NCI-H2107 (cell line): ENCODE data around the gene MARCHF3.
A peak's percentile ranks its signal among the peaks of the same experiment; 100 is the strongest.
"Not testable (repeated sequence)": the region's sequence is repeated elsewhere in the genome, so short reads cannot be mapped to it uniquely, and the experiment has no call there.

Experiments
- DNase-seq: peaks from one replicate; lab custom pipeline; 2025; lab: John Stamatoyannopoulos, UW

The MARCHF3 gene

GRCh38 chr5:126917918-126918614 lies 112.3 kb downstream of the MARCHF3 start:
- DNase-seq, result peak; percentile 59

GRCh38 chr5:126915496-126915895 lies 114.9 kb downstream of the MARCHF3 start:
- DNase-seq, result no peak

DNA sequence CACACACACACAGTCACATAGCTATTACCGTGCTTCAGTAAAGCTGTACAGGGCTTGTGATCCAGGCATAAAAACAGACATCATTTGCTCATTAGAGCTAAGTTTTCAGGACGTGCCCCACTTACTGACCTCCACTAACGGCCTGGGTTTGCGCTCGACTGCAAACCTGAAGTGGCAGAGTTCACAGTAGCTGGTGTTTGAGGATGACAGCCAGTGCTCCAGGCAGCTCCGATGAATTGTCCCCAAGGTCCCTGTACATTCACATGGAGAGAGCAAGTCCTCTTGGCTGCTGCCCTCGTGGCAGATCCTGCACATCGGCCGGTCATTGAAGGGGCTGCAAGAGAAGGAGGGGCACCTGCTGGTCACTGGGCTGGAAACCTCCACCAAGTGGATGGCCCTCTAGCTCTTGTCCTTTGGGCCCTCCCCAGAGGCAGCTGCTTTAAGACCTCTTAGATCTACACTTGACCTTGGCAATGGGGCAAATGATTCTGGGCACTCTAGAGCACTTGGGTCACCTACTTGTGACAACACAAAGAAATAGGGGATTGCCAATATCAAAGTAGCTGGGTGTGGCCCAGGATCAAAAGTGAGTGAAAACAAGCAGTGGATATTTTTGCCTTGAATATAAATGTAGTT lies 115.4 kb downstream of the MARCHF3 start:
- DNase-seq, result no peak

DNA sequence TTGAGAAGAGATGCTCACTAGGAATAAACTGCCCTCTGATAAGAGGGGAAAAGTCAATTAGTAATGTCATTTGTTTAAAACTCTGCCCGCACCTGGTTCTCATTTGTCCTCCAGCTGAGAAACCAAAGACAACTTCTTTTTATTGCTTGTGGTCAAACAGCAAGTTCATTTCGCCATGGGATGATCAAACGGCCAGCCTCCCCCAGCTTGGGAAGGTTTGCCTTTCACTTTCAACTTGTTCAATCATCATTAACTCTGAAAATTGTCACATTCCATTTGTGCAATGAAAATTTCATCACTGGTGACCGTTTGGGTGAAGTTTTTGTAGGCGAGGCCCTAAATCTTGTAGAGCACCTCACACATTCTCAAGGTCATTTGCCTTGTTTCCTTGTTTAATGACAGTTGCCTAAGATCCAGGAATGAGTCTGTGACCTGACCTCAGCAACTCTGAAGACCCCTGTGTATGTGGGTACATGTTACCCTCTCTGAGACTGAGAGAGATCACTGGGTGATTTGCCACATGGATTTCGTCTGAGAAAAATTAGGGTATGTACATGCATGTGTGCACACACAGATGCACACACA lies 117.7 kb downstream of the MARCHF3 start:
- DNase-seq, result no peak

DNA sequence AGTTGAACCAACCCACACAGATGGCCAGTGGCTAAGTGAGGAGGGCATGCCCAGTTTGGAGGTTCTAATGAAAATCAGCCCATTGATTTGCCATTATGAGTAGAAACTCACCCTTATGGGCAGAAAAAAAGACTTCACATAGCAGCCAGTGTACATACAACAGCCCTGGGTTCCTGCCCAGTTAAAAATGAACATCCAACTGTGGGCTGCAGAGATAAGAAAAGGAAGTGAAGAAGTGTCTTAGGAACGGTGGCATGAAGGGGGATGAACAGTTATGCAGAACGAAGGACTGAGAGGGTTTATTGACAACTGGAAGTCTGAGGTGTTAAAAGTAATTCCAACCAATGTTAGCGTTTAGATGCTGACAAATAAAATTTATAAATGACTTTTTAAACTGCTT lies 118.4 kb downstream of the MARCHF3 start:
- no peak for DNase-seq

DNA sequence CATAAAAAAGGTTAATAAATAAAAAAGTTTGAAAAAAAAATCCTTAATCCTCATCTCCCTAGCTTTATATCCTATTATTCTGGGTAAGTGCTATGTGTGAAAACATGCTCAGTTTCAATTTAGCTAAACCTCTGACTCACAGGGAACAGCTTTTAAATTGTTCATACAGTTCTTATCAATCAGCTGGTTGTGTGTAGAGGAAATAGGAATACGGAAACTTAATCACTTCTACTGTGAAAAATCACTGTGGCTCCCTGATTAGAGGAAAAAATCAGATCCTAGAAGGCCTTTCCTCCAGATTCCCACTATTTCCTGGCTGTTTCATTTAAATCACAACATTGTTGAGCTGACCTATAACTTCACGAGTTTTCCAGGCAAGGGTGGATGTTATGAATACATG lies 120.5 kb downstream of the MARCHF3 start:
- DNase-seq, result no peak

DNA sequence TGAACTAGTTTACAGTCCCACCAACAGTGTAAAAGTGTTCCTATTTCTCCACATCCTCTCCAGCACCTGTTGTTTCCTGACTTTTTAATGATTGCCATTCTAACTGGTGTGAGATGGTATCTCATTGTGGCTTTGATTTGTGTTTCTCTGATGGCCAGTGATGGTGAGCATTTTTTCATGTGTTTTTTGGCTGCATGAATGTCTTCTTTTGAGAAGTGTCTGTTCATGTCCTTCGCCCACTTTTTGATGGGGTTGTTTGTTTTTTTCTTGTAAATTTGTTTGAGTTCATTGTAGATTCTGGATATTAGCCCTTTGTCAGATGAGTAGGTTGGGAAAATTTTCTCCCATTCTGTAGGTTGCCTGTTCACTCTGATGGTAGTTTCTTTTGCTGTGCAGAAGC lies 126.0 kb downstream of the MARCHF3 start:
- not testable (repeated sequence) for DNase-seq

DNA sequence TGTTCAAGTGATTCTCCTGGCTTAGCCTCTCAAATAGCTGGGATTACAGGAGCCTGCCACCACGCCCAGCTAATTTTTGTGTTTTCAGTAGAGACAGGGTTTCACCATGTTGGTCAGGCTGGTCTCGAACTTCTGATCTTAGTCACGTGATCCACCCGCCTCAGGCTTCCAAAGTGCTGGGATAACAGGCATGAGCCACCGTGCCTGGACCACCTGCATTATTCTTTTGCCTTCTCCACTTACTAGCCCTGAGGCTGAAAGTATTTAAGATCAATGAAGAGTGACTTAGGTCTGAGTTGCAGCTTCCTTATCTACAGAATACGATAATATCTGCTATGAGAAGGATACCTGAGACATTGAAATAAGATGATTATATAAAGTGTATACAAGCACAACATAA lies 129.6 kb downstream of the MARCHF3 start:
- no peak for DNase-seq

- DNase-seq, result no peak
These were observed 130.9 kb downstream of the MARCHF3 start for GRCh38 chr5:126899476-126899875.

DNA sequence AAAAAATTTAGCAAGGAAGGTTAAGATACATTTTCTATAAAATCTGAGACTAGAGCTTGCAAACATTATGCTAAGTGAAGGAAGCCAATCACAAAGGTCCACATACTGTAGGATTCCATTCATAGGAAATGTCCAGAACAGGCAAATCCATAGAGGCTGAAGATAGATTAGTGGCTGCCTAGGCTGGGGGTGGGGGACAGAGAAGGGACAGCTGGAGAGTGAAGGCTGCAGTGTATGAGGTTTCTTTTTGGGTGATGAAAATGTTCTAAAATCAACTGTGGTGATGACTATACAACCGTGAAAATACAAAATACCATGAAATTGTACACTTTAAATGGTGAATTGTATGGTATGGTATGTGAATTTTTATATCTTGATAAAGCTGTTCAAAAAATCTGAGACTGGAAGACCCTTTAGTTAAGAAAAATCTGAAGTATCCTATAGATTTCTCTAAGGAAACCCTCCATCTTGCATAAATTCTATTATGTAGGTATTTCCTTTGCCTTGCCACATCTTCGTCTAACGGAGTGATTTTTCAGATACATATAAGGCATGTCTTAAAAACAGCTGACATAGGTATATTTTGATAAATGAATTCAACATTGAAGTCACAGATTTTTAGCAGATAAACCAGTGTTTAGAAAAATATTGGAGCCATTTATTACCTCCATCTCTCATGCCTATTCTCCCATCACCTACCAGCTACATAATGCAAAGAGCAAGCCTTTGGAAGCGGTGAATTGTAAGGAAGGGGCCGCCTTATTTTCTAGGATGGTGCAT lies 132.3 kb downstream of the MARCHF3 start:
- no peak for DNase-seq

DNA sequence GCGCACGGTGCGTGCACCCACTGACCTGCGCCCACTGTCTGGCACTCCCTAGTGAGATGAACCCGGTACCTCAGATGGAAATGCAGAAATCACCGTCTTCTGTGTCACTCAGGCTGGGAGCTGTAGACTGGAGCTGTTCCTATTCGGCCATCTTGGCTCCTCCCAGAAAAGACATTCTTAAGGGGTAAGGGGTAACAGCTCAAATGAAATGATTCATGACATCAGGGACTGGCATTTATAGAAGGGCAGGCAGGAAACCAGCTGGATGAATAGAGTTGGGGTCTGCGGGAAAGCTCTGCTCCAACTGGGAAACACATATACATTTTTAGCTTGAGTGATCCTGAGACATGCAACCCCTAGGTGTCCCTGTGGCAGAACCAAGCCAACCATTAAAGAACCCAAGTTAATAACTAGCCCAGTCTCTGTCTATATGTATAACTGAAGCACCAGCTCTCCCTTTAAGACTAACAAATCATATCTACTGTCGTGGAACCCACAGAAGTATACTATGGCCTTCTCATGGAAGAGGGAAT lies 134.1 kb downstream of the MARCHF3 start:
- DNase-seq, result no peak

- not testable (repeated sequence) for DNase-seq
These were observed 134.6 kb downstream of the MARCHF3 start for GRCh38 chr5:126895712-126896111.

DNA sequence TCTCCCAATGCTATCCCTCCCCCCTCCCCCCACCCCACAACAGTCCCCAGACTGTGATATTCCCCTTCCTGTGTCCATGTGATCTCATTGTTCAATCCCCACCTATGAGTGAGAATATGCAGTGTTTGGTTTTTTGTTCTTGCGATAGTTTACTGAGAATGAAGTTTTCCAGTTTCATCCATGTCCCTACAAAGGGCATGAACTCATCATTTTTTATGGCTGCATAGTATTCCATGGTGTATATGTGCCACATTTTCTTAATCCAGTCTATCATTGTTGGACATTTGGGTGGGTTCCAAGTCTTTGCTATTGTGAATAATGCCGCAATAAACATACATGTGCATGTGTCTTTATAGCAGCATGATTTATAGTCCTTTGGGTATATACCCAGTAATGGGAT lies 139.9 kb downstream of the MARCHF3 start:
- DNase-seq, result not testable (repeated sequence)

DNA sequence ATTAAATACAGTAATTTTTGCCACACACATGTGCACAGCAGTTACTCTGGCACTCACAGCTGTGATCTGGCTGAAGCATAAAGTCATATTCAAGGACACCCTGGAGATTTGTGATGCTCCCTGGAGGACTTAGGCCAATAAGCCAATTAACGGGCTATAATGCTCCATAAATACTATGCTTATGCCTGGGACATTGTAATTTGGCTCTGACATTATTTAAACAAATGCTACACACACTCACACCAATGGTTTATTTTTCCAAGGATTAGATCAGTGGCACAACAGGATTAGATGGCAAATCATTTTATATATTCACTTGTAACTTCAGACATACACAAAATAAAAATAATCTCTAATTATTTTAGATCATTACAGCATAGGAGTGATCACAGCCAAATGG lies 142.2 kb downstream of the MARCHF3 start:
- no peak for DNase-seq

GRCh38 chr5:126884269-126884819 lies 146.0 kb downstream of the MARCHF3 start:
- no peak for DNase-seq

- DNase-seq, result no peak
These were observed 146.7 kb downstream of the MARCHF3 start for GRCh38 chr5:126883564-126884245.

DNA sequence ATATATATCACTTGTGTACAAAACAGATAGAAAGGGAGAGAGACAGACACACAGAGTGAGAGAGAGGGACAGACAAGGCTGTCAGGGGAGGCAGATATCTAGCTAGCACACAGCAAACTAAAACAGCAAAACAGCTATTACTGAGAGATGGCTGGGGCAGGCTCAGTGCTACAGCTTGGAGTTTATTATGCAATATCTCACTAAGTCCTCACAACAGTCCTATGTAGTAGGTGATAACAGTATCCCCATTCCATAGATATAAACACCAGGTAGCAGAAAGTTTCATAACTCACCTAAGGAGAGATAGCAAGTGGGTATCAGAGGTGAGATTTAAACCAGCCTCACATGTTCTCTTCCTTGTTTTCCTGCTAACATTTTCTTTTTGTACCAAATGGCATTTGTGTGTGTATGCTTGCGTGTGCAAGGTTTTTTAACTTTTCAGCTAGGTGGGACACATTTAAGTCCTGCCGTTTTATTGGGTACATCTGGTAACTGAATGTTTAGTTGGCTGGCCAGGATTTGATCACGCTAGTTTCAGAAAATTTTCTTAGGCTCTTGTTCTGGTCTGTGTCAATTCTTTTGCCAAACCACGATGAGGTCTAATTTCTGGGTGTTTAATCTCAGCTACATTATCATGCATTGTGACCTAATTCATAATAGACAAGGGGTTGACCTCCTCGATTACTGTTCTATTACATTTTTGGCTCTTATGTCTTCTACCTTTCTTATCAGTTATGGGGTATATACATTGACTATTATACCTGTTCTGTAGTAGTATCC lies 148.3 kb downstream of the MARCHF3 start:
- DNase-seq, result no peak

DNA sequence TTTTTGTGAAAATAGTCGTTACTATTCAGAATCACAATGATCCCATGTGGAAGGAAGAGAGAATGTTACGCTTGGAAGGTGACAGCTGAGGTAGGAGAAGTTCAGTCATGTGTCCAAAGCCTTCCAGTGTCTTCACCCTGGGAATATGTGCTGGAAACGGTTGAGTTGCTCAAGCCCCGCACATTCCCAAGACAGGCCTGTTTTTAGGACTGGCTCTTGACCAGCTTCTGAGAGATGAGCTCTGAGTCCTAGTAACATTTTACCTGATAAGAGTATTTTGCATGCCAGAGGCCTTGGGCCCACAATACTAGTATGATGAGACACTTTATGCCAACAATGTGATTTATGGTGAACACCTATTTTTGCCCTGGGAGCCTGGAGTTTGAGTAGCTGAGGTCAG lies 151.7 kb downstream of the MARCHF3 start:
- no peak for DNase-seq

- DNase-seq, result no peak
These were observed 152.3 kb downstream of the MARCHF3 start for GRCh38 chr5:126878085-126878484.

- no peak for DNase-seq
These were observed 152.8 kb downstream of the MARCHF3 start for GRCh38 chr5:126877602-126878001.

DNA sequence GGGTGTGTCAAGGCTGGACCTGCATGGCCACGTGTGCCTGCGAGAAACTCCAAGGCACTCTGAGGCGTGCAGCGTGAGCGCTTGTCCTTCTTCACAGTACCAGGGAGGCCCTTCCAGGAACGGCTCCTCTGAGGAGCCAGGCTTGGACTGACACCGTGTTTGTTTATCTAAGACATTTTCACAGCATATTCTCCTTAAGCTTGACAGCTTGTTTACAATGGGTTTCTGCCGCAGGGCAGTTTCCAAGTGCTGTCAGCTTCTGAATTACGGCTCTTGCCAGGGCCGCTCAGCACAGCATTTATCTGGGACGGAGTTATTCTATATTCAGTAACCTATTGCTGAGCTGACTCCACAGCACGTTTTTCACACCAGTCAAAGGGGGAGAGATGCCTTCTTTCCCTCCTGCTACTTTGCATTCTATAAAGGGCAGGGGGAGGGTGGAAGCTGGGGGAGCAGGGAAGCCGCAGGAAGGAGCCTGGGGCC lies 155.0 kb downstream of the MARCHF3 start:
- DNase-seq, result no peak
